ENCODE results near the gene ZFHX3.

Gene ZFHX3

GRCh38 chr16:73053038-73053363, 5.1 kb upstream of the ZFHX3 start:
- Histone ChIP-seq H3K9me3 (no peaks in the 10 kb centered on the region), H3K27me3 (no peaks in the 10 kb centered on the region), H3K4me1 (peaks cover 43% of the 10 kb centered on the region), H3K4me3 (ENCODE audit: low read depth, low read length) (peak overlapping the region; percentile 73; the same call in 1 of the 2 replicates), H3K36me3 (no peaks in the 10 kb centered on the region)
- TF ChIP-seq CTCF (IDR thresholded peaks at IDR 0.05; ENCODE audit: low read depth, low read length): no peak
- no peak for DNase-seq

GRCh38 chr16:73052576-73052975, 4.6 kb upstream of the ZFHX3 start:
- no peak for TF ChIP-seq CTCF (IDR thresholded peaks at IDR 0.05; ENCODE audit: low read depth, low read length)
- Histone ChIP-seq H3K4me3 (ENCODE audit: low read depth, low read length) (no peak overlapping the region), H3K27me3 (no peaks in the 10 kb centered on the region), H3K36me3 (no peaks in the 10 kb centered on the region), H3K4me1 (peaks cover 43% of the 10 kb centered on the region), H3K9me3 (no peaks in the 10 kb centered on the region)
- no peak for DNase-seq

GRCh38 chr16:73051961-73052360, 4.0 kb upstream of the ZFHX3 start:
- Histone ChIP-seq H3K4me3 (ENCODE audit: low read depth, low read length) (no peak overlapping the region), H3K36me3 (no peaks in the 10 kb centered on the region), H3K4me1 (peaks cover 50% of the 10 kb centered on the region), H3K9me3 (no peaks in the 10 kb centered on the region), H3K27me3 (no peaks in the 10 kb centered on the region)
- TF ChIP-seq CTCF (IDR thresholded peaks at IDR 0.05; ENCODE audit: low read depth, low read length): no peak
- DNase-seq: no peak

- Histone ChIP-seq H3K27me3 (no peaks in the 10 kb centered on the region), H3K9me3 (no peaks in the 10 kb centered on the region), H3K4me1 (peaks cover 52% of the 10 kb centered on the region), H3K4me3 (ENCODE audit: low read depth, low read length) (no peak overlapping the region), H3K36me3 (no peaks in the 10 kb centered on the region)
- DNase-seq: no peak
- TF ChIP-seq CTCF (IDR thresholded peaks at IDR 0.05; ENCODE audit: low read depth, low read length): no peak
These were observed 3.3 kb upstream of the ZFHX3 start for GRCh38 chr16:73051226-73051625.

GRCh38 chr16:73050201-73051099, 2.5 kb upstream of the ZFHX3 start:
- Histone ChIP-seq H3K27me3 (no peaks in the 10 kb centered on the region), H3K36me3 (no peaks in the 10 kb centered on the region), H3K4me3 (ENCODE audit: low read depth, low read length) (no peak overlapping the region), H3K4me1 (peaks cover 55% of the 10 kb centered on the region), H3K9me3 (no peaks in the 10 kb centered on the region)
- peak; percentile 25; the same call in 1 of the 2 replicates for TF ChIP-seq CTCF (IDR thresholded peaks at IDR 0.05; ENCODE audit: low read depth, low read length)
- no peak for DNase-seq

GRCh38 chr16:73049511-73049910, 1.6 kb upstream of the ZFHX3 start:
- no peaks in the 10 kb centered on the region for H3K9me3 ChIP-seq
- no peak for TF ChIP-seq CTCF (IDR thresholded peaks at IDR 0.05; ENCODE audit: low read depth, low read length)
- H3K27me3 ChIP-seq: no peaks in the 10 kb centered on the region
- no peak for DNase-seq
- no peaks in the 10 kb centered on the region for H3K36me3 ChIP-seq
- H3K4me3 ChIP-seq (ENCODE audit: low read depth, low read length): no peak overlapping the region; the same call in 1 of the 2 replicates
- H3K4me1 ChIP-seq: peaks cover 63% of the 10 kb centered on the region

Measured in BE2C (cell line).